Endometrial microvascular endothelial cells (primary cell): ENCODE results near the gene FAM110C. TPM values are rescaled to one million over a fixed set of nuclear protein-coding genes. Genes with fewer than 3 reads are reported as not detected.
"Not testable (repeated sequence)": the region's sequence is repeated elsewhere in the genome, so short reads cannot be mapped to it uniquely, and the experiment has no call there.

Experiments
- in situ Hi-C: cut with HindIII; loops from 2 replicates; pipeline ENCODE4 v1.10.0; 2017; ENCODE audit warnings: low sequenced_read_pairs, low pct_unique_long_range_greater_than_20kb; ENCODE audit errors: inconsistent ontology term
- total RNA-seq: library from RNA; depleted of rRNA; stranded (reverse); fragments of >200 nt; gene quantifications from one replicate; pipeline ENCODE4 v1.2.3, GENCODE V29; 2015; ENCODE audit errors: inconsistent ontology term

The FAM110C gene
- 0.09 TPM for total RNA-seq

- in situ Hi-C loops = no loop called here
Measured at GRCh38 chr2:46471-47345, at the start of gene FAM110C. Gene FAM110C, minus strand, starts transcription at chr2:46505. Its CDS starts 120 bp downstream, at chr2:46385.

GRCh38 chr2:92326-92725, 46.0 kb upstream of the FAM110C start:
- in situ Hi-C loops = no loop called here

- in situ Hi-C loops = no loop called here
Measured at GRCh38 chr2:90645-91312, 44.5 kb upstream of the FAM110C start.

GRCh38 chr2:85761-86160, 39.5 kb upstream of the FAM110C start:
- in situ Hi-C loops = no loop called here

- in situ Hi-C loops = no loop called here
Measured at GRCh38 chr2:84121-84520, 37.8 kb upstream of the FAM110C start.

GRCh38 chr2:80971-81736, 34.8 kb upstream of the FAM110C start:
- in situ Hi-C loops = no loop called here

GRCh38 chr2:80378-80777, 34.1 kb upstream of the FAM110C start:
- in situ Hi-C loops = no loop called here

- in situ Hi-C loops = no loop called here
Measured at GRCh38 chr2:71309-72035, 25.2 kb upstream of the FAM110C start.

GRCh38 chr2:69366-70344, 23.4 kb upstream of the FAM110C start:
- in situ Hi-C loops = no loop called here

GRCh38 chr2:68637-69036, 22.3 kb upstream of the FAM110C start:
- in situ Hi-C loops = not testable (repeated sequence)

- in situ Hi-C loops = no loop called here
Measured at GRCh38 chr2:66853-67252, 20.5 kb upstream of the FAM110C start.

GRCh38 chr2:65121-65520, 18.8 kb upstream of the FAM110C start:
- in situ Hi-C loops = no loop called here

GRCh38 chr2:55587-56448, 9.5 kb upstream of the FAM110C start:
- in situ Hi-C loops = no loop called here

GRCh38 chr2:51613-52012, 5.3 kb upstream of the FAM110C start:
- in situ Hi-C loops = no loop called here

GRCh38 chr2:47737-48136, 1.4 kb upstream of the FAM110C start:
- in situ Hi-C loops = no loop called here

- in situ Hi-C loops = no loop called here
Measured at GRCh38 chr2:47346-47725, 1.0 kb upstream of the FAM110C start.

- in situ Hi-C loops = no loop called here
Measured at GRCh38 chr2:46131-46470, 204 bp downstream of the FAM110C start.
